ENCODE measurements around the gene PNPLA2.

The PNPLA2 gene

DNA sequence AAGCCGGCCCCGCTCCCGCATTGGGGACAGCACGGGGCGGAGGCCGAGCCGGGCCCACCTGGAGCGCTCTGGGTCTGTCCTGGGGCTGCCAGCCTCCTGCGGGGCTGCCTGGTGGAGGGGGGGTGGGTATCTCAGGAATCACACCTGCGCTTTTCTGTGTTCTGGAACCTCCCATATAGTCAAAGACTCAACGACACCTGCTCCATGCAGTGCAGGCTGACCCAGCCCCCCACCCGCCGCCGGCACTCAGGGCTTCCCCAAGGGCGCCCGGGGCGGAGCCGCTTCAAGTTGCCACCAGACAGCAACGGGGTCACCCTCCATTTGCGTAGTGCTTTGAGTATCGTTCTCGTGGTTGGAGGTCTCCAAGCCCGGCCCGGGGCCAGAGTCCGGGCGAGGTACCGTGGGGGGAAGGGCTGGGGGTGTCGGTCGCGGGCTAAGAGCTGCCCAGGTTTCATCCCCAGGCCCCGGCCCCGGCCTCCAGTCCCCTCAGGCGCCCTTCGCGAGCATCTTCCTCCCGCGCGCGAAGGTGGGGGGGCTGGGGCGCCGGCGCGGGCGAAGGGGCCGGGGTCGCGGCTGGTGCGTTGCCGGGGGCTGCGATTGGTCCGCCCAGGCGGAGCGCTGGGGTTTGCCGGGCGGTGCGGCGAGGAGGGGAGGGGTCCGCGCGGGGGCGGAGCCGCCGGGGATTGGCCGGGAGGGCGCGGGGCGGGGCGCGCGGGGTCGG, 30.6 kb downstream of the PNPLA2 start:
- CTCF ChIA-PET = interaction anchor here (0.8 to 1.1 kb wide), 3 partner anchors 8 to 30 kb away, joined by 3 to 4 read pairs (median 3); partner anchors contain the start of gene PNPLA2
- TF ChIP-seq NFRKB (IDR thresholded peaks at IDR 0.05) (no peak), HDGF (IDR thresholded peaks at IDR 0.05; ENCODE audit: borderline replicate concordance) (no peak)
- POLR2A ChIA-PET = no interaction called here
- peak; percentile 74 for DNase-seq (ENCODE audit: extremely low spot score)

DNA sequence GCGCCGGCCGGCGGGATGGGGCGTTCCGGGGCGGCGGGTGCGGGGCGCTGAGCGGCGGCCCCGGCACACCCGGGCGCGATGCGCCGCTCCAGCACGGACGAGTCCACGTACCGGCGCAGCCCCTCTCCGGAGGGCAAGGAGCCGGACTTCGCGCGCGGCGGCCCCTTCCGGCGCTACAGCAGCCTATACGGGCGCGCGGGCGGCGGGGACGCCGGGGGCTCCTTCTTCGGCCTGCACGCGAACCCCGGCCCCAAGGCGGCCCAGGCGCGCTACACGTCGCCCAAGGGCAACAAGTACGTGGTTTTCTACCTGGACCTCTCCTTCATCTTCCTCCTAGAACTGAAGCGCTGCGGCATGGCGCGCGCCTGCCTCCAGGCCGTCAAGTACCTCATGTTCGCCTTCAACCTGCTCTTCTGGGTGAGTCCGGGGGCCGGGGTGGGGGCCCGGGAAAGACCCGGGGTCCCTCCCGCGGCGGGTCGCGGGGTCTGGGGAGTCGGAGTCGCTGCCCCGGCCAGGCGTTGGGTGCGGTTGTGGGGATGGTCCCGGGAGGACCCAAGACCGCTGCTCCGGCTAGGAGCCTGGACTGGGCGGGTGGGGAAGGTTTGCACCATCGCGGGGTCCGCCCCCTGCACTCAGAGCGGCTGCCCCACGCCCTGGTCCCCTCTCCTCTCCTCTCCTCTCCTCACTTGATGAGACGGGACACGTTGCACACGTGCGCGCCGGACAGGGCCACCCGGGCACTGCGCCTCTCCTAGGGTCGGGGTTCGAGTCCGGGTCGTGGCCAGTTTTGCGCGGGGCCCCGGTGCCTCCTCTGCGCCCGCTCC, 31.4 kb downstream of the PNPLA2 start:
- ChIA-PET CTCF (no interaction called here), POLR2A (no interaction called here)
- TF ChIP-seq FOXA1 (IDR thresholded peaks at IDR 0.05) = no peak
- DNase-seq (ENCODE audit: extremely low spot score) = peak; percentile 50

DNA sequence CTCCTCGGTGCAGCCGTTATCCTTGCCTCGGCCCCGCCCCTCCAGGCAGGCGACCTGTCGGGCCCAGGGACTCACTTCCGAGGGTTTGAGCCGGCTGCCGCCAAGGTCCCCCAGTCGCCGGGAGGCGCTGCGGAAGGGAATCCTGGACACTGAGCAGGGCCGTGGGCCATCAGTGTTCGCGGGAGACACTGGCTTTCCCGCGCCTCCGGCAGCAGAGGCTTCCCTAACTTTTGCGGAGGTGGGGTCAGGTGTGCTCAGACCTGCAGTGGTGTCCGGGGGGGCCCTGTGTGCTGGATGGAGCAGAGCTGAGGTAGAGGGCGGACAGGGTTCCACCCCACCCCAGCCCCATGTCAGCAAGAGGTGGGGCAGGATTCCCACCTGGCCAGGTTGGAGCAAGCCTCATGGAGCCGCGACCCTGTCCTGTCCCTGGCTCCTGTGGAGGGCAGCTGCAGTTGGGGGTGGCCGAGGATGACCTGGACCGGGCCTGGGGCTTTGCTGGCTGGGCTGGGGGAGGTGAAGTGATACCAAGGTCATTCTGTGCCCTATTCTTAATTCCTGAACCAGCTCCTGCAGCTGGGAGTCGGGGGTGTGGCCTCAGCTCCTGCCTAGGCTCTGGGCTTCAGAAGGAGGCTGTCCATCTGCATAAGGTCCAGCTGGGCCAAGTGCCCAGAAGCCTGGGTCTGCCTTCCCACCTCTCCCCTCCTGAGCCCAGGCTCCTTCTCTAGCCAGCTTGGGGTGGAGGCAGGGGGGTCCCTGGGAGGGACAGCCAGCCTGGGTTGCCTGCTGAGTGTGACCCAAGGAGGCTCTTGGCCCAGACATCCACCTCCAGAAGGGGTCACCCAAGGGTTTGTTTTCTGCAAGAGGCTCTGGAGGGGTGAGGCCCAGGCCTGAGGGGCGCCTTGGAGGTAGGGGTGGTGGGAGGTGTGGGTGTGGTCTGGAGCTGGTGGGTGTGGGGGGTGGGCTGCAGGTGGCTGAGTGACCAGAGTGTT, 32.4 kb downstream of the PNPLA2 start:
- DNase-seq (ENCODE audit: extremely low spot score) = no peak
- POLR2A ChIA-PET = interaction anchor here (1.0 kb wide), 1 partner anchor 10 kb away, joined by 3 read pairs; no protein-coding TSS in a partner anchor
- CTCF ChIA-PET = interaction anchor here (1.1 kb wide), 1 partner anchor 200 kb away, joined by 5 read pairs; no protein-coding TSS in a partner anchor
- TF ChIP-seq BHLHE40 (IDR thresholded peaks at IDR 0.05; ENCODE audit: borderline replicate concordance) = no peak
- TF ChIP-seq FOXM1 (IDR thresholded peaks at IDR 0.05; ENCODE audit: borderline replicate concordance) = no peak
- TF ChIP-seq TARDBP (IDR thresholded peaks at IDR 0.05) = no peak
- TF ChIP-seq LEF1 (IDR thresholded peaks at IDR 0.05; ENCODE audit: borderline replicate concordance) = no peak
- no peak for TF ChIP-seq L3MBTL2 (conservative IDR thresholded peaks at IDR 0.05)
- no peak for TF ChIP-seq ARNT (IDR thresholded peaks at IDR 0.05)
- no peak for TF ChIP-seq HDGF (IDR thresholded peaks at IDR 0.05; ENCODE audit: borderline replicate concordance)
- TF ChIP-seq NFRKB (IDR thresholded peaks at IDR 0.05) = no peak
- no peak for TF ChIP-seq SUZ12 (IDR thresholded peaks at IDR 0.05)

DNA sequence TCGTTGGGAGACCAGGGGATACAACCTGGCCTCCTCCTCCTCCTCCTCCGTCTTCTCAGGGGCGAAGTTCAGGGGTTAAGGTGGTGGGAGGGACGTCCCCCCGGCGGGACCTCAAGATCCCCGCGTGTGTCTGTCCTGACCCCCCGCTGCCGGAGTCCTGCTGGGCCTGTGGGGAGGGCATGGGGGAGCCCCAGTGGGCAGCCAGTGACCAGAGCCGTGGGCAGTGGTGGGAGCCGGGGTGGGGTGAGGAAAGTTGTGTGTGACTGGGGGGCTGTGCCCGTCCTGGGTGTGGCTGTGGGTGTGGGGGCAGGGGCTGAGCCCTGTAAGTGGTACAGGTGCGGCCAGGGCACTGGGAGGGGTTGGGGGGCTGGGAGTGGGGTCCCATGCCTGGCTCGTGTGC, 34.0 kb downstream of the PNPLA2 start:
- POLR2A ChIA-PET = no interaction called here
- DNase-seq (ENCODE audit: extremely low spot score) = no peak
- TF ChIP-seq FOXK2 (IDR thresholded peaks at IDR 0.05) = no peak
- TF ChIP-seq L3MBTL2 (conservative IDR thresholded peaks at IDR 0.05) = no peak
- TF ChIP-seq ZNF384 (IDR thresholded peaks at IDR 0.05) = no peak
- TF ChIP-seq SP1 (IDR thresholded peaks at IDR 0.05) = no peak
- TF ChIP-seq NFRKB (IDR thresholded peaks at IDR 0.05) = no peak
- no peak for TF ChIP-seq ARNT (IDR thresholded peaks at IDR 0.05)
- CTCF ChIA-PET = no interaction called here

DNA sequence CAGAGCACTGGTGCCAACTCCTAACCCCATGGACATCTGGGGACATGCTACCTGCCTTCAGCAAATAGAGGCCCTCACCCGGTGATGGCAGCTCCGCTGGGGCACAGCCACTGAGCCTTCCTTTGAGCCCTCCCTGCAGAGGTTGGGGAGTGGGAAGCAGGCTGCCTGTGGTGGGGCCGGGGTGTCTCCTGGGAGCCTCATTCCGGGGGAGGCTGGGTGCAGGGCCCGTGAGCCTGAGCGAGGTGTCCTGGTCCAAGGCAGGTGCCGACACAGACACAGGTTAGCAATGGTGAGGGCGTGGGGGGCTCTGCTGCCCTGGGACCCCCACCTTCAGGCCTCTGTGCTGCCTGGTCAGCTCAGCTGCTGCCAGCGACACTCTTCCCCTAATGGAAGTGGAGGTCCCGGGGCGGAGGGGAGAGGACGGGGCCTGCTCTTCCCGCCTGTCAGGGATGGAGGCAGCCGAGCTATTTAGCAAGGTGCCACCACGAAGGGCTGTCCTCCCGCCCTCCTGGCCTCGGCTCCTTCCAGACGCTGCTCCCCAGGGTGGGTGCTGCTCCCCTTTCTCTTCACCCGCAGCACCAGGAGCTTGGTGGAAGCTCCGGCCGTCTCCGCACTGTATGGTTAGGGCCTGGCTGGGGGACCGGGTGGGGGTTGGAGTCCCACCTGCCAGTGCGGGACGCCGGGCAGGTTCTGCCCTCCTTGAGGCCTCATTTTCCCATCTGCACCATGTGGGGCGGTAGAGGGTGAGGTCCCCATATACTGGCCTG, 35.2 kb downstream of the PNPLA2 start:
- TF ChIP-seq L3MBTL2 (conservative IDR thresholded peaks at IDR 0.05) (no peak), FOXA1 (IDR thresholded peaks at IDR 0.05) (no peak), SUZ12 (IDR thresholded peaks at IDR 0.05) (no peak), BHLHE40 (IDR thresholded peaks at IDR 0.05; ENCODE audit: borderline replicate concordance) (no peak), ZNF384 (IDR thresholded peaks at IDR 0.05) (no peak), FOXK2 (IDR thresholded peaks at IDR 0.05) (no peak), ELF4 (IDR thresholded peaks at IDR 0.05) (no peak), NFRKB (IDR thresholded peaks at IDR 0.05) (no peak)
- ChIA-PET CTCF (interaction anchor here (0.7 kb wide), 2 partner anchors 89 to 197 kb away, joined by 3 read pairs; no protein-coding TSS in a partner anchor), POLR2A (no interaction called here)
- DNase-seq (ENCODE audit: extremely low spot score) = no peak

DNA sequence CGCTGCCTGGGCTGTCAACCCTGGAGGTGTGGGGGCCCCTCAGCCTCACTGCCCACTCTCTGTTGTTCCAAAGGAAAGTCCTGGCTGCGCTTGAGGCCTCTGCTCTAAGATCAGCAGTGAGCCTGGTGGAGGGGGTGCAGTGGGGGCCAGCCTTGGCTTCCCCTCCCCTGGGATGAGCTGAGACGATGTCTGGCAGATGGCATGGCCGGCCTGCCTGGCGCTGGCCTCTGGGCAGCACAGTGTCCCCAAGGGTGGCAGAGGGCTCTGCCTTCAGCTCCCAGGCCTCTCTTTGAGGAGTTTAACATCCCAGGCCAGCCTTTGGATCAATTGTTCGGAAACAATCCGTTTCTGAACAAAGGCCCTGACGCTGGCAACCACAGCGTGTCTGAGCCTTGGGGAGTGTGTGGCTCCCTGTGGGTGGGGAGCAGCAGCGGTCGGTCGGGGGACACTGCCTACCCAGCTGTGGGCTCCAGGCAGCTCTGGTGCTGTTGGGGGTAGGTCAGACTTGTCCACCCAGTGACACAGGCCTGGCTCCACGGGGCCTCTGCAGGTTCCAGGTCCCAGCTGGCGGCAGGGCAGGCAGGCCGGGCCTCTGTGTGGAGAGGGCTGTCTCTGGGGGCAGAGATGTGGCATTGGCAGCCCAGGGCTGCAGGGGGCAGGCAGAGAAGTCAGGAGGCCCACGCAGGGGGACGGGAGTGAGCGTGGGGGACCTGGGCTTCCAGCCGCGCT, 36.1 kb downstream of the PNPLA2 start:
- DNase-seq (ENCODE audit: extremely low spot score) = no peak
- ChIA-PET POLR2A (no interaction called here), CTCF (no interaction called here)
- TF ChIP-seq BHLHE40 (IDR thresholded peaks at IDR 0.05; ENCODE audit: borderline replicate concordance) = no peak
- TF ChIP-seq TARDBP (IDR thresholded peaks at IDR 0.05) = no peak
- no peak for TF ChIP-seq NFRKB (IDR thresholded peaks at IDR 0.05)
- no peak for TF ChIP-seq CTBP1 (IDR thresholded peaks at IDR 0.05; ENCODE audit: borderline replicate concordance)
- TF ChIP-seq, protein P1, sequence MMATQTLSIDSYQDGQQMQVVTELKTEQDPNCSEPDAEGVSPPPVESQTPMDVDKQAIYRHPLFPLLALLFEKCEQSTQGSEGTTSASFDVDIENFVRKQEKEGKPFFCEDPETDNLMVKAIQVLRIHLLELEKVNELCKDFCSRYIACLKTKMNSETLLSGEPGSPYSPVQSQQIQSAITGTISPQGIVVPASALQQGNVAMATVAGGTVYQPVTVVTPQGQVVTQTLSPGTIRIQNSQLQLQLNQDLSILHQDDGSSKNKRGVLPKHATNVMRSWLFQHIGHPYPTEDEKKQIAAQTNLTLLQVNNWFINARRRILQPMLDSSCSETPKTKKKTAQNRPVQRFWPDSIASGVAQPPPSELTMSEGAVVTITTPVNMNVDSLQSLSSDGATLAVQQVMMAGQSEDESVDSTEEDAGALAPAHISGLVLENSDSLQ (IDR thresholded peaks at IDR 0.05) = no peak
- TF ChIP-seq LEF1 (IDR thresholded peaks at IDR 0.05; ENCODE audit: borderline replicate concordance) = no peak
- no peak for TF ChIP-seq ELF4 (IDR thresholded peaks at IDR 0.05)
- no peak for TF ChIP-seq ARNT (IDR thresholded peaks at IDR 0.05)
- no peak for TF ChIP-seq SUZ12 (IDR thresholded peaks at IDR 0.05)
- TF ChIP-seq SP1 (IDR thresholded peaks at IDR 0.05) = no peak
- no peak for TF ChIP-seq FOXM1 (IDR thresholded peaks at IDR 0.05; ENCODE audit: borderline replicate concordance)
- TF ChIP-seq FOXA1 (IDR thresholded peaks at IDR 0.05) = no peak
- no peak for TF ChIP-seq FOXK2 (IDR thresholded peaks at IDR 0.05)
